Spleen (tissue), 11 donors: ENCODE results near the gene COL27A1. TPM values are rescaled to one million over a fixed set of nuclear protein-coding genes. Genes with fewer than 3 reads are reported as not detected.

ENCODE experiments used
- DNase-seq: peaks from one replicate; pipeline ENCODE4 v3.0.0-alpha.2; 2020
- H3K27ac ChIP-seq, 8 donors: fragments of 200-600 bp; sonication (generic) in 7 of 8; 1 replicate in 4 of 8; 2 replicates in 4 of 8; pipeline versions ENCODE4 v1.5.0 to v1.8.0; 2016 to 2021; ENCODE audit warnings: inconsistent platforms in 4 of 8, mild to moderate bottlenecking in 4 of 8, moderate library complexity in 1 of 8
- H3K27me3 ChIP-seq, 7 donors: fragments of 200-600 bp; sonication (generic) in 6 of 7; replicated peaks in 1 of 7; 1 replicate in 4 of 7; 2 replicates in 3 of 7; pipeline versions ENCODE4 v1.5.0 to v1.8.0; 2016 to 2021; ENCODE audit warnings: inconsistent platforms in 3 of 7, mild to moderate bottlenecking in 1 of 7
- H3K36me3 ChIP-seq, 6 donors: fragments of 200-600 bp; sonication (generic) in 5 of 6; 1 replicate in 4 of 6; 2 replicates in 2 of 6; pipeline versions ENCODE4 v1.5.0 to v1.8.0; 2016 to 2021; ENCODE audit warnings: inconsistent platforms in 2 of 6
- H3K4me1 ChIP-seq, 6 donors: fragments of 200-600 bp; sonication (generic) in 5 of 6; 1 replicate in 3 of 6; 2 replicates in 3 of 6; pipeline versions ENCODE4 v1.5.0 to v1.8.0; 2016 to 2021; ENCODE audit warnings: inconsistent platforms in 3 of 6
- H3K4me3 ChIP-seq, 8 donors: fragments of 200-600 bp; sonication (generic) in 7 of 8; 1 replicate in 4 of 8; 2 replicates in 4 of 8; pipeline versions ENCODE4 v1.5.0 to v1.8.0; 2016 to 2021; ENCODE audit warnings: inconsistent platforms in 4 of 8, mild to moderate bottlenecking in 4 of 8, moderate library complexity in 2 of 8
- H3K9me3 ChIP-seq, 8 donors: fragments of 200-600 bp; sonication (generic) in 7 of 8; 1 replicate in 4 of 8; 2 replicates in 4 of 8; pipeline versions ENCODE4 v1.5.0 to v1.8.0; 2016 to 2021; ENCODE audit warnings: inconsistent platforms in 4 of 8
- CTCF ChIP-seq, 11 experiments: fragments of 200-600 bp in 7 of 11; fragments of 450-650 bp in 4 of 11; sonication (generic) in 4 of 11; IDR thresholded peaks in 8 of 11; conservative IDR thresholded peaks in 3 of 11; 1 replicate in 7 of 11; 2 replicates in 4 of 11; pipeline versions ENCODE4 v1.4.0 to v1.8.0; 2016 to 2021; ENCODE audit warnings: antibody characterized with exemption in 11 of 11, inconsistent platforms in 4 of 11, mild to moderate bottlenecking in 1 of 11
- POLR2A ChIP-seq, 3 donors: fragments of 450-650 bp; IDR thresholded peaks; one replicate each; pipeline ENCODE4 v1.5.1; 2017; ENCODE audit warnings: antibody characterized with exemption in 3 of 3, mild to moderate bottlenecking in 1 of 3
- POLR2AphosphoS5 ChIP-seq, 3 donors: sonication (generic); formaldehyde crosslinking; IDR thresholded peaks; one replicate each; pipeline ENCODE4 v1.5.1; 2017; ENCODE audit warnings: antibody characterized with exemption in 3 of 3
- WGBS, 5 donors: extraction: QIAGEN DNeasy Blood & Tissue Kit in 3 of 5; methylation state at CpG; one replicate each; pipeline versions ENCODE4 v1.1.5 to v1.1.7; 2013 to 2018; 5-methylcytosine and 5-hydroxymethylcytosine counted together
- intact Hi-C: fragments of 100-400 bp; cut with DNase I; formaldehyde crosslinking; loops from one replicate; pipeline ENCODE4 v1.15.0; 2023; ENCODE audit warnings: low total_unique reads
- polyA plus RNA-seq, 3 donors: library from polyadenylated mRNA; stranded (reverse); fragments of 200-250 nt; gene quantifications; one replicate each; pipeline ENCODE4 v1.2.1, GENCODE V29; 2013
- total RNA-seq, 7 donors: library from RNA; depleted of rRNA in 3 of 7; stranded (reverse); fragments of >200 nt in 3 of 7; fragmentation: NEBNext Ultra II Directional in 4 of 7; extraction: Animal tissue kit (Norgen Biotek cat#: 25700) in 4 of 7; gene quantifications; one replicate each; pipeline versions ENCODE4 v1.1.0 to v1.2.1, GENCODE V29; 2016 to 2021
- donor health status: healthy with polysubstance abuse.
- donor health status: DM: no; HTN: no; CAD: no; lungs with moderate emphysema.
- donor health status: DM: no; HTN: no; CAD: no.
- donor health status: Bipolar disorder and iron deficiency.
- donor health status: healthy.
- donor health status: DM: no; HTN: no; CAD: no.
- donor health status: DM: yes; HTN: yes; CAD: no.

Gene COL27A1
- total and polyA plus RNA-seq, 10 donors: 2.1 to 23.4 (median 6.1) TPM

- no peaks in the 10 kb centered on the region for H3K36me3 ChIP-seq
- DNase-seq: no peak
- H3K27ac ChIP-seq: no peak overlapping the region
- peak overlapping the region in 2 of 8 donors; percentile 51 to 75 for H3K4me3 ChIP-seq
- no peaks in the 10 kb centered on the region for H3K9me3 ChIP-seq
- peaks cover 14 to 35% (median 31%) of the 10 kb centered on the region in 6 donors for H3K4me1 ChIP-seq
- 5 to 12% (median 7%) methylated on average over 19 to 23 of the region's 23 CpGs for WGBS, 5 donors
- peaks cover 2 to 85% (median 42%) of the 10 kb centered on the region in 7 donors for H3K27me3 ChIP-seq
- TF ChIP-seq POLR2A (IDR thresholded peaks at IDR 0.05): no peak
- no peak for TF ChIP-seq POLR2AphosphoS5 (IDR thresholded peaks at IDR 0.05)
- TF ChIP-seq CTCF (IDR thresholded peaks at IDR 0.05 in 8 of 11, conservative IDR thresholded peaks at IDR 0.05 in 3 of 11): no peak
- intact Hi-C loops: no loop called here
Observed at GRCh38 chr9:114154600-114155102, 686 bp upstream of the COL27A1 start.

GRCh38 chr9:114155995-114156656 is 789 bp downstream of the COL27A1 start:
- Histone ChIP-seq H3K4me1 (peaks cover 14 to 35% (median 31%) of the 10 kb centered on the region in 6 donors), H3K9me3 (no peaks in the 10 kb centered on the region), H3K36me3 (no peaks in the 10 kb centered on the region), H3K27ac (peak overlapping the region in 6 of 8 donors; percentile 26 to 51 (median 39)), H3K4me3 (peak overlapping the region; percentile 27 to 75 (median 50)), H3K27me3 (peaks cover 2 to 70% (median 42%) of the 10 kb centered on the region in 7 donors)
- 1 to 2% (median 1%) methylated on average over 15 to 57 of the region's 57 CpGs for WGBS, 5 donors
- TF ChIP-seq CTCF (IDR thresholded peaks at IDR 0.05 in 8 of 11, conservative IDR thresholded peaks at IDR 0.05 in 3 of 11) (no peak), POLR2AphosphoS5 (IDR thresholded peaks at IDR 0.05) (no peak)
- intact Hi-C loops: no loop called here
- DNase-seq: no peak

- intact Hi-C loops: no loop called here
- WGBS, 5 donors: 51 to 60% (median 56%) methylated on average over 29 to 31 of the region's 31 CpGs
- Histone ChIP-seq H3K36me3 (no peaks in the 10 kb centered on the region), H3K27me3 (peaks cover 2 to 69% (median 37%) of the 10 kb centered on the region in 7 donors), H3K4me1 (peaks cover 14 to 35% (median 31%) of the 10 kb centered on the region in 6 donors), H3K9me3 (no peaks in the 10 kb centered on the region), H3K27ac (peak overlapping the region in 3 of 8 donors; percentile 36 to 51 (median 46)), H3K4me3 (peak overlapping the region; percentile 27 to 75 (median 50))
- peak in 1 of 3 donors; percentile 14 for TF ChIP-seq POLR2AphosphoS5 (IDR thresholded peaks at IDR 0.05)
- no peak for TF ChIP-seq POLR2A (IDR thresholded peaks at IDR 0.05)
- no peak for DNase-seq
Observed at GRCh38 chr9:114156657-114157421, 1.5 kb downstream of the COL27A1 start.

- no peak for TF ChIP-seq CTCF (IDR thresholded peaks at IDR 0.05 in 8 of 11, conservative IDR thresholded peaks at IDR 0.05 in 3 of 11)
- TF ChIP-seq POLR2AphosphoS5 (IDR thresholded peaks at IDR 0.05): no peak
- no peak for TF ChIP-seq POLR2A (IDR thresholded peaks at IDR 0.05)
- intact Hi-C loops: no loop called here
- Histone ChIP-seq H3K27me3 (peaks cover 2 to 61% (median 29%) of the 10 kb centered on the region in 7 donors), H3K4me3 (no peak overlapping the region), H3K36me3 (no peaks in the 10 kb centered on the region), H3K4me1 (peaks cover 14 to 35% (median 31%) of the 10 kb centered on the region in 6 donors), H3K9me3 (no peaks in the 10 kb centered on the region), H3K27ac (no peak overlapping the region)
- 76 to 93% (median 80%) methylated on average over 9 of the region's 9 CpGs for WGBS, 5 donors
- no peak for DNase-seq
Observed at GRCh38 chr9:114157516-114158176, 2.3 kb downstream of the COL27A1 start.
